ENCODE results near the gene TBC1D5. TPM values are rescaled to one million over a fixed set of nuclear protein-coding genes. Genes with fewer than 3 reads are reported as not detected.

Gene TBC1D5
- total RNA-seq, 1 donor, result 145 TPM

DNA sequence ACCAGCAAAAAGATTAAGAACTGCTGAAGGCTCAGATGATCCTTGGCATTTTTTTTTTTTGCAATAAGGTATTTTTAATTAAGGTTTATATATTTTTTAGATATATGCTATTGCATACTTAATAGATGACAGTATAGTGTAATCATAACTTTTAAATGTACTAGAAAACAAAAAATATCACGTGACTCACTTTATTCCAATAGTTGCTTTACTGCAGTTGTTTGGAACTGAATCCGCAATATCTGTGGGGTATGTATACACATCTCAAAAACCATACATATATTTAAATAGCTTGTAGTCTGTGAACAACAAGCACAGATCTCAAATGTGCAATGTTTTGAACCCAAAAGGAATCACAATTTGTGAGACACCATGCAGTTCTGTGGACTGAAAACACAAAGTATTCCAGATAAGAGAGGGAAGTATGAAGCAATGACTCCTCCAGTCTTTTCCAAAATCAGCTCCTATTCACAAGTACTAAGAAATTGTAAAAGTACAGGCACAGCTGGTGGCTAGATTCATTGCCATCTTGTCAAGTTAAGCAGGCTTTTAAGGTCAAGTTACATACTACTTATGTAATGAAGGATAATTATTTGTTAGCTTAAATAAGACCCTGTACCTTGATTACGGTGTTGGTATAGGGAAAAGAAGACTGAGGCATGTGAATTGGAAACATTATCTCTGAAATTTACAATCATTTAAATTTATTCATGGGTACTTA, 331.1 kb downstream of the TBC1D5 start:
- H3K4me3 ChIP-seq (ENCODE audit: low read depth, low read length), result no peak overlapping the region
- TF ChIP-seq, protein P1, sequence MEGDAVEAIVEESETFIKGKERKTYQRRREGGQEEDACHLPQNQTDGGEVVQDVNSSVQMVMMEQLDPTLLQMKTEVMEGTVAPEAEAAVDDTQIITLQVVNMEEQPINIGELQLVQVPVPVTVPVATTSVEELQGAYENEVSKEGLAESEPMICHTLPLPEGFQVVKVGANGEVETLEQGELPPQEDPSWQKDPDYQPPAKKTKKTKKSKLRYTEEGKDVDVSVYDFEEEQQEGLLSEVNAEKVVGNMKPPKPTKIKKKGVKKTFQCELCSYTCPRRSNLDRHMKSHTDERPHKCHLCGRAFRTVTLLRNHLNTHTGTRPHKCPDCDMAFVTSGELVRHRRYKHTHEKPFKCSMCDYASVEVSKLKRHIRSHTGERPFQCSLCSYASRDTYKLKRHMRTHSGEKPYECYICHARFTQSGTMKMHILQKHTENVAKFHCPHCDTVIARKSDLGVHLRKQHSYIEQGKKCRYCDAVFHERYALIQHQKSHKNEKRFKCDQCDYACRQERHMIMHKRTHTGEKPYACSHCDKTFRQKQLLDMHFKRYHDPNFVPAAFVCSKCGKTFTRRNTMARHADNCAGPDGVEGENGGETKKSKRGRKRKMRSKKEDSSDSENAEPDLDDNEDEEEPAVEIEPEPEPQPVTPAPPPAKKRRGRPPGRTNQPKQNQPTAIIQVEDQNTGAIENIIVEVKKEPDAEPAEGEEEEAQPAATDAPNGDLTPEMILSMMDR (IDR thresholded peaks at IDR 0.05; ENCODE audit: insufficient read depth, low read length), result no peak
- peak; percentile 10 for DNase-seq (ENCODE audit: low read depth)

DNA sequence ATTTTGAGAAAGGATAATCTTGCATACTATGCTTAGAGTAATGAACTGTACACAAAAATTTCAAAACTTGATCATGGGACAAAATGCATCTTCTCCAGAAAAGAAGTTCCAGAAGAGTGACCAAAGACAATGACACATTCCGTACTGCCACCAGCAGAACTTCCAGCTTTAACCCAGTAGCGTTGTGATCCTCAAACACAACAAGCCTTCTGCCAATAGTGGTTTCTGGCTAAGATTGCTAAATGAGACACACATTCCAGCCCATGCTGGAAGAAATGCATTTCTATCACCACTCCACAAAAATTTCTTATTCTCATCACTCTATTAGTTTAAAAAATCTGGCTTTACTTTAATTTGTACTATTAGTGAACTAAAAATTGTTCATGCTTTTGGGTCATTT, 334.9 kb downstream of the TBC1D5 start:
- TF ChIP-seq, protein P1 (IDR thresholded peaks at IDR 0.05; ENCODE audit: insufficient read depth, low read length), result no peak
- DNase-seq (ENCODE audit: low read depth), result no peak
- no peak overlapping the region for H3K4me3 ChIP-seq (ENCODE audit: low read depth, low read length)

DNA sequence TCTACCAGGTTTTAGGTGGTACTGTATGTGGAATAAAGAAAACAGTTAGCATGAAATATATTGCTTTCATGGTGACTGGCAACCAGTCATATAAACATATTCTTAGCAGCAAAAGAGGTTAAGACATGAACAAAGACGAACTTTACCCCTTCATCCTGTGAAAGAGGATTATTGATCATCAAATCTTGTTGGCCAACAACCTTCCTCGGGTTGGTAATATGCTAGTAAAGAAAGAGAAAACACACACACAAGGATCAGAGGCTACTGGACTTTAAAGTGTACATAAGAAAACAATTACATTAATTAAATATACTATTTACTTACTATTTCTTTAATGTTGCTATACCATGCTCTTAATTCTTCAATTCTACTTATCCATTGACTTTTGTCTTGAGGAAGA, 337.9 kb downstream of the TBC1D5 start:
- TF ChIP-seq, protein P1 (IDR thresholded peaks at IDR 0.05; ENCODE audit: insufficient read depth, low read length), result no peak
- no peak overlapping the region for H3K4me3 ChIP-seq (ENCODE audit: low read depth, low read length)
- DNase-seq (ENCODE audit: low read depth), result no peak

DNA sequence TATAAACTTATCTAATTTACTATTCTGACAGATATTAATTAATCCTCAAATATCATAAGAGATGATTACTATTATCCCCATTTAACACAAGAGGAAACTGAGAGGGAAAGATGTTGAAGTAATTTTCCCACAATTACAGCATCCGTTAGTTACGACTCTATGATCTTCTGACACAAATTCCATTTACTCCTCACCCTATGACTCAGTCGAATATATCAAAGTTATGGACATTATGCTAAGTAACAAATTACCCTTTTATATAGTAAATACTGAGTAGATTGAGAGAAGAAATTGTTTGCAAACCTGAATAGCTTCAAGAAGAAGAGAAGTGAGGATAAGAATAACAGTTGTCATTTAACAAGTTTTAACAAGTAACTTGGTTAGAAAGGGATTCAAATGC, 340.0 kb downstream of the TBC1D5 start:
- DNase-seq (ENCODE audit: low read depth), result no peak
- H3K4me3 ChIP-seq (ENCODE audit: low read depth, low read length), result no peak overlapping the region
- TF ChIP-seq, protein P1 (IDR thresholded peaks at IDR 0.05; ENCODE audit: insufficient read depth, low read length), result no peak

DNA sequence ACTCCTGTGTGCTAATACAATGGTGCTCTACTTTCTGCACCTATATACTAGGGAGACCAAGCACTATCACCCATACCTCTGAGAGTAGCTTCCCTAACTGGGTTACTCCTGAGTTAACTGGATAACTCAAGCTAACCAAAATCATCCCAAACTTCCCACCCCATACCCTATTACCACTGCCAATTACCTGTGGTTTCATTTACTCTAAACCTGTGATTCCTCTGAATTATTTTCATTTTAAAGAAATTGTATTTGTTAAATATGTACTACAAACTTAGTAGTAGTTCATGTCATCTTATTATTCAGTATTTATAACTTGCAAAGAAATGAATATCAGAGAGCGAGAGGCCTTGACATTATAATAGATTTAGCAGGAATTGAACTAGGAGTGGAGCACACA, 340.5 kb downstream of the TBC1D5 start:
- TF ChIP-seq, protein P1 (IDR thresholded peaks at IDR 0.05; ENCODE audit: insufficient read depth, low read length), result no peak
- H3K4me3 ChIP-seq (ENCODE audit: low read depth, low read length), result no peak overlapping the region
- DNase-seq (ENCODE audit: low read depth), result no peak

DNA sequence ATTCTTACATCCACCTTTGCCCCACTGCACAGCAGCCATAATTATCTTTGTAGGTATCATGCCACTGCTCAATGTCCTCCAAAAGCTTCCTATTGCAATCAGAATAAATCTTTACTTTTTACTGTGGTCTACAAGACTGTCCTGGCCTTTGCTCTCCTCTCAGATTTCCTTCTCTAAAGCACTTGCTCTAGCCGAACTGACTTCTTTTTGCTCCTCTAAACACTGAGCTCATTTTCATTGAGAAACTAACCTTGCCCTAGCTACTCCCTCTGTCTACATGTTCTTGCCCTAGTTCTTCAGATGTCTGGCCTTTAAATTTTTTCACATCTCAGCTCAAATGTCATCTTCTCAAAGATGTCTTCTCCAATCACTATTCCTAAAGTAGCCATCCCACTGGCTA, 342.8 kb downstream of the TBC1D5 start:
- no peak overlapping the region for H3K4me3 ChIP-seq (ENCODE audit: low read depth, low read length)
- no peak for DNase-seq (ENCODE audit: low read depth)
- TF ChIP-seq, protein P1 (IDR thresholded peaks at IDR 0.05; ENCODE audit: insufficient read depth, low read length), result no peak
